NCI-H2196 (cell line): ENCODE measurements around the gene MYRF.

Experiments used
- DNase-seq: peaks from one replicate; lab custom pipeline; 2025; ENCODE audit not compliant: unreplicated experiment; lab: John Stamatoyannopoulos, UW

Gene MYRF

GRCh38 chr11:61738776-61739175, 13.7 kb upstream of the MYRF start:
- no peak for DNase-seq

- no peak for DNase-seq
These were observed 13.0 kb upstream of the MYRF start for GRCh38 chr11:61739413-61739812.

- peak; percentile 29 for DNase-seq
These were observed 12.5 kb upstream of the MYRF start for GRCh38 chr11:61739966-61740365.

GRCh38 chr11:61742391-61742790, 10.0 kb upstream of the MYRF start:
- no peak for DNase-seq

GRCh38 chr11:61743486-61744095, 8.8 kb upstream of the MYRF start:
- DNase-seq, result no peak

- no peak for DNase-seq
These were observed 8.3 kb upstream of the MYRF start for GRCh38 chr11:61744181-61744580.

- no peak for DNase-seq
These were observed 7.8 kb upstream of the MYRF start for GRCh38 chr11:61744609-61745156.

- DNase-seq, result no peak
These were observed 6.5 kb upstream of the MYRF start for GRCh38 chr11:61745781-61746441.

GRCh38 chr11:61746442-61747191, 5.8 kb upstream of the MYRF start:
- no peak for DNase-seq

- peak; percentile 69 for DNase-seq
These were observed 5.1 kb upstream of the MYRF start for GRCh38 chr11:61747192-61747966.

- no peak for DNase-seq
These were observed 4.5 kb upstream of the MYRF start for GRCh38 chr11:61747967-61748285.

GRCh38 chr11:61749591-61750217, 2.7 kb upstream of the MYRF start:
- no peak for DNase-seq

GRCh38 chr11:61750631-61751273, 1.7 kb upstream of the MYRF start:
- no peak for DNase-seq

- no peak for DNase-seq
These were observed 1.1 kb upstream of the MYRF start for GRCh38 chr11:61751384-61751783.

GRCh38 chr11:61752925-61753521, 587 bp downstream of the MYRF start:
- no peak for DNase-seq

GRCh38 chr11:61753672-61754071, 1.2 kb downstream of the MYRF start:
- no peak for DNase-seq

- DNase-seq, result no peak
These were observed 2.4 kb downstream of the MYRF start for GRCh38 chr11:61754534-61755482.

- no peak for DNase-seq
These were observed 3.7 kb downstream of the MYRF start for GRCh38 chr11:61756147-61756451.
